Esophagus muscularis mucosa (tissue), 4 donors: Measurements from ENCODE around the gene MACROD2.

Source experiments
- EP300 ChIP-seq: sonication (generic); formaldehyde crosslinking; IDR thresholded peaks from one replicate; pipeline ENCODE4 v1.6.1; 2017; ENCODE audit warnings: antibody characterized with exemption
- POLR2A ChIP-seq: fragments of 450-650 bp; IDR thresholded peaks from one replicate; pipeline ENCODE4 v1.6.1; 2017; ENCODE audit warnings: antibody characterized with exemption, moderate library complexity, mild to moderate bottlenecking, low read depth
- POLR2AphosphoS5 ChIP-seq, 2 donors: sonication (generic); formaldehyde crosslinking; IDR thresholded peaks; one replicate each; pipeline ENCODE4 v1.6.1; 2017; ENCODE audit warnings: antibody characterized with exemption in 2 of 2
- TF ChIP-seq, protein P1 (sequence below), 3 experiments: fragments of 200-600 bp in 2 of 3; fragments of 450-650 bp in 1 of 3; sonication (generic) in 2 of 3; IDR thresholded peaks; one replicate each; pipeline ENCODE4 v1.5.1; 2017 to 2019; ENCODE audit warnings: antibody characterized with exemption in 3 of 3, mild to moderate bottlenecking in 2 of 3, moderate library complexity in 1 of 3

DNA sequence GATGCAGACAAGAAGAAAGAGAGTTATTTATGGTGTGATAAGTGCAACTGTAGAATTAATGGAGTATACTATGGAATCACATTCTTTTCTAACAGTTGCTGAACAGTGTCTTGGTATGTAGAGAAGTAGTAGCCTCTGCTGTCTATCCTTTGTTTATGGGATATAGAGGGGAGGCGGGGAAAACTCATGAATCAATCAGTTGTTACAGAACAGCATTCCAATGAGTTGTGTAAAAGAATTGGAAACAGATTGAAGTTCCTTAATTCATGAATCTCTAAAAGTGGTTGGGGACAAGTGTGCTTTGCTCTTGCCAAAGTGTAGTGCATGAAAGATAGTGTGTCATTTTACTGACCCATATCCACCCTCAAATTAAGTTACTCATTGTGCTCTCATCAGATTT is 264.4 kb downstream of the MACROD2 start:
- TF ChIP-seq POLR2A (no peak), POLR2AphosphoS5 (IDR thresholded peaks at IDR 0.05) (no peak), EP300 (no peak)
- TF ChIP-seq, protein P1, sequence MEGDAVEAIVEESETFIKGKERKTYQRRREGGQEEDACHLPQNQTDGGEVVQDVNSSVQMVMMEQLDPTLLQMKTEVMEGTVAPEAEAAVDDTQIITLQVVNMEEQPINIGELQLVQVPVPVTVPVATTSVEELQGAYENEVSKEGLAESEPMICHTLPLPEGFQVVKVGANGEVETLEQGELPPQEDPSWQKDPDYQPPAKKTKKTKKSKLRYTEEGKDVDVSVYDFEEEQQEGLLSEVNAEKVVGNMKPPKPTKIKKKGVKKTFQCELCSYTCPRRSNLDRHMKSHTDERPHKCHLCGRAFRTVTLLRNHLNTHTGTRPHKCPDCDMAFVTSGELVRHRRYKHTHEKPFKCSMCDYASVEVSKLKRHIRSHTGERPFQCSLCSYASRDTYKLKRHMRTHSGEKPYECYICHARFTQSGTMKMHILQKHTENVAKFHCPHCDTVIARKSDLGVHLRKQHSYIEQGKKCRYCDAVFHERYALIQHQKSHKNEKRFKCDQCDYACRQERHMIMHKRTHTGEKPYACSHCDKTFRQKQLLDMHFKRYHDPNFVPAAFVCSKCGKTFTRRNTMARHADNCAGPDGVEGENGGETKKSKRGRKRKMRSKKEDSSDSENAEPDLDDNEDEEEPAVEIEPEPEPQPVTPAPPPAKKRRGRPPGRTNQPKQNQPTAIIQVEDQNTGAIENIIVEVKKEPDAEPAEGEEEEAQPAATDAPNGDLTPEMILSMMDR (IDR thresholded peaks at IDR 0.05), result no peak
